HG02981 (cell line): ENCODE data around the gene CDRT15.
"Not testable (repeated sequence)": the region's sequence is repeated elsewhere in the genome, so short reads cannot be mapped to it uniquely, and the experiment has no call there.

ENCODE experiments used
- ATAC-seq: cut with Tn5 transposase; IDR thresholded peaks from one replicate; pipeline ENCODE4 v1.9.1; 2021; ENCODE audit warnings: mild to moderate bottlenecking, moderate library complexity; ENCODE audit not compliant: unreplicated experiment

Gene CDRT15

GRCh38 chr17:14236762-14237161, at the start of gene CDRT15:
CDRT15 (minus strand) TSS chr17:14236862; CDS start chr17:14236833, 29 bp downstream.
- not testable (repeated sequence) for ATAC-seq

- ATAC-seq: no peak
Observed at GRCh38 chr17:14282726-14283125, 46.1 kb upstream of the CDRT15 start.

GRCh38 chr17:14281530-14281929, 44.9 kb upstream of the CDRT15 start:
- no peak for ATAC-seq

- ATAC-seq: no peak
Observed at GRCh38 chr17:14276535-14277250, 40.0 kb upstream of the CDRT15 start.

GRCh38 chr17:14270508-14270907, 33.8 kb upstream of the CDRT15 start:
- ATAC-seq: no peak

- no peak for ATAC-seq
Observed at GRCh38 chr17:14269473-14269872, 32.8 kb upstream of the CDRT15 start.

- no peak for ATAC-seq
Observed at GRCh38 chr17:14268264-14268663, 31.6 kb upstream of the CDRT15 start.

- ATAC-seq: no peak
Observed at GRCh38 chr17:14261406-14261805, 24.7 kb upstream of the CDRT15 start.

GRCh38 chr17:14245629-14246028, 9.0 kb upstream of the CDRT15 start:
- no peak for ATAC-seq

GRCh38 chr17:14245002-14245401, 8.3 kb upstream of the CDRT15 start:
- no peak for ATAC-seq

GRCh38 chr17:14239271-14239670, 2.6 kb upstream of the CDRT15 start:
- ATAC-seq: not testable (repeated sequence)

GRCh38 chr17:14236032-14236431, 630 bp downstream of the CDRT15 start:
- ATAC-seq: not testable (repeated sequence)

GRCh38 chr17:14235047-14235446, 1.6 kb downstream of the CDRT15 start:
- not testable (repeated sequence) for ATAC-seq

- not testable (repeated sequence) for ATAC-seq
Observed at GRCh38 chr17:14231187-14231586, 5.5 kb downstream of the CDRT15 start.

- no peak for ATAC-seq
Observed at GRCh38 chr17:14228903-14229302, 7.8 kb downstream of the CDRT15 start.

GRCh38 chr17:14227052-14227451, 9.6 kb downstream of the CDRT15 start:
- ATAC-seq: no peak

GRCh38 chr17:14225254-14225980, 11.2 kb downstream of the CDRT15 start:
- no peak for ATAC-seq

- ATAC-seq: no peak
Observed at GRCh38 chr17:14222611-14223010, 14.1 kb downstream of the CDRT15 start.

- ATAC-seq: no peak
Observed at GRCh38 chr17:14214271-14214670, 22.4 kb downstream of the CDRT15 start.

GRCh38 chr17:14212401-14212800, 24.3 kb downstream of the CDRT15 start:
- no peak for ATAC-seq

GRCh38 chr17:14211801-14212200, 24.9 kb downstream of the CDRT15 start:
- ATAC-seq: no peak

- ATAC-seq: no peak
Observed at GRCh38 chr17:14211246-14211645, 25.4 kb downstream of the CDRT15 start.
